GM19438 (cell line): Measurements from ENCODE around the gene INHBA.

Experiments
- ATAC-seq: cut with Tn5 transposase; IDR thresholded peaks from one replicate; pipeline ENCODE4 v1.9.1; 2021; ENCODE audit warnings: low read depth; ENCODE audit not compliant: unreplicated experiment

INHBA gene

GRCh38 chr7:41702635-41703371 lies at the start of gene INHBA:
Gene INHBA, minus strand, starts transcription at chr7:41703090. Its CDS starts 2,716 bp downstream, at chr7:41700374.
- no peak for ATAC-seq

- no peak for ATAC-seq
These were observed 49.7 kb upstream of the INHBA start for GRCh38 chr7:41752615-41753014.

- ATAC-seq: no peak
These were observed 48.0 kb upstream of the INHBA start for GRCh38 chr7:41750661-41751540.

- no peak for ATAC-seq
These were observed 45.1 kb upstream of the INHBA start for GRCh38 chr7:41747961-41748360.

- no peak for ATAC-seq
These were observed 42.6 kb upstream of the INHBA start for GRCh38 chr7:41745451-41745850.

- no peak for ATAC-seq
These were observed 41.3 kb upstream of the INHBA start for GRCh38 chr7:41744161-41744560.

GRCh38 chr7:41742401-41743020 lies 39.6 kb upstream of the INHBA start:
- ATAC-seq: no peak

GRCh38 chr7:41738806-41739205 lies 35.9 kb upstream of the INHBA start:
- ATAC-seq: no peak

GRCh38 chr7:41738336-41738735 lies 35.4 kb upstream of the INHBA start:
- ATAC-seq: no peak

- ATAC-seq: no peak
These were observed 32.3 kb upstream of the INHBA start for GRCh38 chr7:41735206-41735605.

- no peak for ATAC-seq
These were observed 30.0 kb upstream of the INHBA start for GRCh38 chr7:41732843-41733306.

GRCh38 chr7:41732436-41732785 lies 29.5 kb upstream of the INHBA start:
- ATAC-seq: no peak

GRCh38 chr7:41731493-41732435 lies 28.9 kb upstream of the INHBA start:
- peak; percentile 99 for ATAC-seq

GRCh38 chr7:41730668-41731067 lies 27.8 kb upstream of the INHBA start:
- no peak for ATAC-seq

GRCh38 chr7:41730161-41730560 lies 27.3 kb upstream of the INHBA start:
- ATAC-seq: no peak

GRCh38 chr7:41729059-41729458 lies 26.2 kb upstream of the INHBA start:
- no peak for ATAC-seq

GRCh38 chr7:41725013-41725412 lies 22.1 kb upstream of the INHBA start:
- ATAC-seq: no peak

GRCh38 chr7:41720886-41721285 lies 18.0 kb upstream of the INHBA start:
- ATAC-seq: no peak

GRCh38 chr7:41720046-41720445 lies 17.2 kb upstream of the INHBA start:
- ATAC-seq: no peak

GRCh38 chr7:41716691-41717090 lies 13.8 kb upstream of the INHBA start:
- ATAC-seq: no peak
